Thyroid gland (tissue), 4 donors: ENCODE measurements around the gene INPP4A.

Experiments
- POLR2A ChIP-seq, 2 donors: fragments of 450-650 bp; IDR thresholded peaks; one replicate each; pipeline ENCODE4 v1.6.1; 2017; ENCODE audit warnings: antibody characterized with exemption in 2 of 2, mild to moderate bottlenecking in 2 of 2, moderate library complexity in 1 of 2
- TF ChIP-seq, protein P1 (sequence below), 6 experiments: fragments of 200-600 bp in 3 of 6; fragments of 450-650 bp in 3 of 6; sonication (generic) in 3 of 6; IDR thresholded peaks; one replicate each; pipeline ENCODE4 v1.5.1; 2016 to 2019; ENCODE audit warnings: antibody characterized with exemption in 6 of 6, mild to moderate bottlenecking in 2 of 6, inconsistent platforms in 1 of 6, moderate library complexity in 1 of 6

DNA sequence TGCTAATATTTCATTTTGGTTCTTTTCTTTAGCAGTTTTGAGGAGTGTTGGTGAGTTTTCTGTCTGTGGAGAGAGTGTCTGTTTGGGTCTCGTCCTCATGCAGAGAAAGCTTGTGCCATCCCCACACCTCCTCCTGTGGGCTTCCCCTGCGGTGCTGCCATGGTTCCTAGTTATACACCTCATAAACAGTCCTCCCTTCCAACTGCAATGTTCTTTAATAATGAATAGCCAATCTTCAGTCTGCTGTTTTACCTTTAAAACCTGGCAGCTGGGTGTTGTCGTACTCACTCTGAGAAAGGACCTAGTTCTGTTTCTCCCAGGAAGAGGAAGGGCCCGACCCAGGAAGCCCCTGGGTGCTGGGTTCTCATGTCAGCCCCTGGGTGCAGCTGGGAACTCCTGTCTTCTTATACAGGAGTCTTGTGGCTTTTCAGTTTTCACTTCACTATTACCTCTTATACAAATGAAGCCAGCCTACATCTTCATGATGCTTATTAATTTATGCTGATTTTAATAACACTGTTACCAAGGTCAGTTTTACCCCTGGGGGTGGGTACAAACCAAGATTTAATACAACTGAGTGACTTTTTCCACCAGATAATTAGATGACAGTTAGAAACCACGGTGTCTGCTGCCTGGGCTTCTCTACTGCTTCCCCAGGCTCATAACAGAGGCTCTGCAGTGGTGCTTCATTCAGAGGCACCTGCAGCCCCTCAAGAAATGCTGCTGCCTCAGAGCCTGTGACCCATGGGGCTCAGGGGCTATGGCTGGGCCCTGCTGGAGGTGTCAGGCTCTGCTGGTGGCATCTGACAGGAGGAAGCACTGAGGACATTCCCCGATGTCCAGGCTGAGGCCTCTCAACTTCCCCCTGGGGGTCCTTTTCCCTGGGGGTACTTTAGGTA is 104.5 kb downstream of the INPP4A start:
- no peak for TF ChIP-seq POLR2A (IDR thresholded peaks at IDR 0.05)
- TF ChIP-seq, protein P1, sequence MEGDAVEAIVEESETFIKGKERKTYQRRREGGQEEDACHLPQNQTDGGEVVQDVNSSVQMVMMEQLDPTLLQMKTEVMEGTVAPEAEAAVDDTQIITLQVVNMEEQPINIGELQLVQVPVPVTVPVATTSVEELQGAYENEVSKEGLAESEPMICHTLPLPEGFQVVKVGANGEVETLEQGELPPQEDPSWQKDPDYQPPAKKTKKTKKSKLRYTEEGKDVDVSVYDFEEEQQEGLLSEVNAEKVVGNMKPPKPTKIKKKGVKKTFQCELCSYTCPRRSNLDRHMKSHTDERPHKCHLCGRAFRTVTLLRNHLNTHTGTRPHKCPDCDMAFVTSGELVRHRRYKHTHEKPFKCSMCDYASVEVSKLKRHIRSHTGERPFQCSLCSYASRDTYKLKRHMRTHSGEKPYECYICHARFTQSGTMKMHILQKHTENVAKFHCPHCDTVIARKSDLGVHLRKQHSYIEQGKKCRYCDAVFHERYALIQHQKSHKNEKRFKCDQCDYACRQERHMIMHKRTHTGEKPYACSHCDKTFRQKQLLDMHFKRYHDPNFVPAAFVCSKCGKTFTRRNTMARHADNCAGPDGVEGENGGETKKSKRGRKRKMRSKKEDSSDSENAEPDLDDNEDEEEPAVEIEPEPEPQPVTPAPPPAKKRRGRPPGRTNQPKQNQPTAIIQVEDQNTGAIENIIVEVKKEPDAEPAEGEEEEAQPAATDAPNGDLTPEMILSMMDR (IDR thresholded peaks at IDR 0.05) = no peak
